Measurements from ENCODE around the gene CD163L1. TPM values are rescaled to one million over a fixed set of nuclear protein-coding genes. Genes with fewer than 3 reads are reported as not detected.

CD163L1 gene
- 10 to 100 TPM in 1 of 4 donors, 1 to 10 TPM in 2, not detected in 1; 1.2 to 16.2 (median 4.3) TPM for polyA plus RNA-seq
- long read RNA-seq, donor 1, full-length matches to known transcripts = 7 of 7 reads
- long read RNA-seq, donor 1, partial matches to known transcripts = 0 of 7 reads
- long read RNA-seq, donor 1, other reads (novel, unspliced or antisense) = 0 of 7 reads
- long read RNA-seq, donor 2 = 0 reads
- long read RNA-seq, donor 3, partial matches to known transcripts = 0 of 3 reads
- long read RNA-seq, donor 3, other reads (novel, unspliced or antisense) = 0 of 3 reads
- long read RNA-seq, donor 4 = 0 reads
- long read RNA-seq, donor 5 = 0 reads
- long read RNA-seq, donor 6 = 0 reads
- long read RNA-seq, donor 7 = 0 reads
- long read RNA-seq, donor 8 = 0 reads
- long read RNA-seq, donor 9 = 0 reads
- long read RNA-seq, donor 10, partial matches to known transcripts = 0 of 2 reads
- long read RNA-seq, donor 10, other reads (novel, unspliced or antisense) = 0 of 2 reads

GRCh38 chr12:7444076-7444475 lies at the start of gene CD163L1:
TSS of gene CD163L1 (minus strand) at chr12:7444153. CDS start at chr12:7444127, 26 bp downstream.
- peaks cover 0 to 10% (median 4%) of the 10 kb centered on the region in 3 donors for H3K27me3 ChIP-seq (ENCODE audit: control insufficient read depth in 3 of 3, insufficient read depth in 3 of 3, low read length in 3 of 3)
- H3K4me3 ChIP-seq (ENCODE audit: low read depth in 1 of 3, low read length in 3 of 3) = no peak within 1 kb of the TSS
- H3K36me3 ChIP-seq (ENCODE audit: control insufficient read depth in 3 of 3, insufficient read depth in 2 of 3, low read depth in 1 of 3, low read length in 3 of 3) = no peaks in the 10 kb centered on the region
- no peaks in the 10 kb centered on the region for H3K4me1 ChIP-seq (ENCODE audit: control insufficient read depth in 3 of 3, insufficient read depth in 2 of 3, low read depth in 1 of 3, low read length in 2 of 3)
- no peak for FAIRE-seq
- H3K27ac ChIP-seq (ENCODE audit: low read depth in 1 of 3, low read length in 2 of 3) = no peak within 1 kb of the TSS
- no peaks in the 10 kb centered on the region for H3K9me3 ChIP-seq (ENCODE audit: control insufficient read depth in 2 of 2, insufficient read depth in 1 of 2, low read depth in 1 of 2, low read length in 1 of 2)
- no peak for DNase-seq
- 13 to 18% (median 14%) methylated on average over 2 of the region's 2 CpGs for WGBS, 3 donors

- H3K27ac ChIP-seq (ENCODE audit: low read depth in 1 of 3, low read length in 2 of 3) = no peak overlapping the region
- DNase-seq (no peak), FAIRE-seq (no peak)
- no peaks in the 10 kb centered on the region for H3K4me1 ChIP-seq (ENCODE audit: control insufficient read depth in 3 of 3, insufficient read depth in 2 of 3, low read depth in 1 of 3, low read length in 2 of 3)
- H3K9me3 ChIP-seq (ENCODE audit: control insufficient read depth in 2 of 2, insufficient read depth in 1 of 2, low read depth in 1 of 2, low read length in 1 of 2) = peaks cover 0 to 2% of the 10 kb centered on the region in 2 donors
- H3K27me3 ChIP-seq (ENCODE audit: control insufficient read depth in 3 of 3, insufficient read depth in 3 of 3, low read length in 3 of 3) = peaks cover 0 to 2% (median 0%) of the 10 kb centered on the region in 3 donors
- no peak overlapping the region for H3K4me3 ChIP-seq (ENCODE audit: low read depth in 1 of 3, low read length in 3 of 3)
- H3K36me3 ChIP-seq (ENCODE audit: control insufficient read depth in 3 of 3, insufficient read depth in 2 of 3, low read depth in 1 of 3, low read length in 3 of 3) = no peaks in the 10 kb centered on the region
- WGBS, 3 donors = 82 to 88% (median 83%) methylated on average over 3 of the region's 3 CpGs
Observed at GRCh38 chr12:7493006-7493405, 49.1 kb upstream of the CD163L1 start.

- no peaks in the 10 kb centered on the region for H3K4me1 ChIP-seq (ENCODE audit: control insufficient read depth in 3 of 3, insufficient read depth in 2 of 3, low read depth in 1 of 3, low read length in 2 of 3)
- WGBS, 3 donors = 57 to 79% (median 67%) methylated on average over 6 of the region's 6 CpGs
- no peaks in the 10 kb centered on the region for H3K9me3 ChIP-seq (ENCODE audit: control insufficient read depth in 2 of 2, insufficient read depth in 1 of 2, low read depth in 1 of 2, low read length in 1 of 2)
- DNase-seq (no peak), FAIRE-seq (no peak)
- peaks cover 0 to 2% (median 0%) of the 10 kb centered on the region in 3 donors for H3K27me3 ChIP-seq (ENCODE audit: control insufficient read depth in 3 of 3, insufficient read depth in 3 of 3, low read length in 3 of 3)
- H3K4me3 ChIP-seq (ENCODE audit: low read depth in 1 of 3, low read length in 3 of 3) = no peak overlapping the region
- H3K27ac ChIP-seq (ENCODE audit: low read depth in 1 of 3, low read length in 2 of 3) = no peak overlapping the region
- no peaks in the 10 kb centered on the region for H3K36me3 ChIP-seq (ENCODE audit: control insufficient read depth in 3 of 3, insufficient read depth in 2 of 3, low read depth in 1 of 3, low read length in 3 of 3)
Observed at GRCh38 chr12:7486512-7486911, 42.6 kb upstream of the CD163L1 start.

- Histone ChIP-seq H3K27me3 (ENCODE audit: control insufficient read depth in 3 of 3, insufficient read depth in 3 of 3, low read length in 3 of 3) (peaks cover 0 to 2% (median 0%) of the 10 kb centered on the region in 3 donors), H3K4me1 (ENCODE audit: control insufficient read depth in 3 of 3, insufficient read depth in 2 of 3, low read depth in 1 of 3, low read length in 2 of 3) (no peaks in the 10 kb centered on the region), H3K4me3 (ENCODE audit: low read depth in 1 of 3, low read length in 3 of 3) (no peak overlapping the region), H3K9me3 (ENCODE audit: control insufficient read depth in 2 of 2, insufficient read depth in 1 of 2, low read depth in 1 of 2, low read length in 1 of 2) (no peaks in the 10 kb centered on the region), H3K36me3 (ENCODE audit: control insufficient read depth in 3 of 3, insufficient read depth in 2 of 3, low read depth in 1 of 3, low read length in 3 of 3) (no peaks in the 10 kb centered on the region), H3K27ac (ENCODE audit: low read depth in 1 of 3, low read length in 2 of 3) (no peak overlapping the region)
- WGBS, 3 donors = 47 to 68% (median 51%) methylated on average over 4 of the region's 4 CpGs
- FAIRE-seq (no peak), DNase-seq (no peak)
Observed at GRCh38 chr12:7485095-7485494, 41.1 kb upstream of the CD163L1 start.

GRCh38 chr12:7483343-7483742 lies 39.4 kb upstream of the CD163L1 start:
- Histone ChIP-seq H3K36me3 (ENCODE audit: control insufficient read depth in 3 of 3, insufficient read depth in 2 of 3, low read depth in 1 of 3, low read length in 3 of 3) (no peaks in the 10 kb centered on the region), H3K27me3 (ENCODE audit: control insufficient read depth in 3 of 3, insufficient read depth in 3 of 3, low read length in 3 of 3) (peaks cover 0 to 2% (median 0%) of the 10 kb centered on the region in 3 donors), H3K4me3 (ENCODE audit: low read depth in 1 of 3, low read length in 3 of 3) (no peak overlapping the region), H3K27ac (ENCODE audit: low read depth in 1 of 3, low read length in 2 of 3) (no peak overlapping the region), H3K4me1 (ENCODE audit: control insufficient read depth in 3 of 3, insufficient read depth in 2 of 3, low read depth in 1 of 3, low read length in 2 of 3) (no peaks in the 10 kb centered on the region), H3K9me3 (ENCODE audit: control insufficient read depth in 2 of 2, insufficient read depth in 1 of 2, low read depth in 1 of 2, low read length in 1 of 2) (no peaks in the 10 kb centered on the region)
- DNase-seq (no peak), FAIRE-seq (no peak)
- 55 to 68% (median 61%) methylated on average over 5 of the region's 5 CpGs for WGBS, 3 donors

- Histone ChIP-seq H3K27ac (ENCODE audit: low read depth in 1 of 3, low read length in 2 of 3) (no peak overlapping the region), H3K27me3 (ENCODE audit: control insufficient read depth in 3 of 3, insufficient read depth in 3 of 3, low read length in 3 of 3) (no peaks in the 10 kb centered on the region), H3K9me3 (ENCODE audit: control insufficient read depth in 2 of 2, insufficient read depth in 1 of 2, low read depth in 1 of 2, low read length in 1 of 2) (no peaks in the 10 kb centered on the region), H3K36me3 (ENCODE audit: control insufficient read depth in 3 of 3, insufficient read depth in 2 of 3, low read depth in 1 of 3, low read length in 3 of 3) (no peaks in the 10 kb centered on the region), H3K4me1 (ENCODE audit: control insufficient read depth in 3 of 3, insufficient read depth in 2 of 3, low read depth in 1 of 3, low read length in 2 of 3) (no peaks in the 10 kb centered on the region), H3K4me3 (ENCODE audit: low read depth in 1 of 3, low read length in 3 of 3) (no peak overlapping the region)
- DNase-seq (no peak), FAIRE-seq (no peak)
- 37 to 62% (median 55%) methylated on average over 1 of the region's 1 CpG for WGBS, 3 donors
Observed at GRCh38 chr12:7479771-7480170, 35.8 kb upstream of the CD163L1 start.

GRCh38 chr12:7472060-7472459 lies 28.1 kb upstream of the CD163L1 start:
- 86 to 89% (median 87%) methylated on average over 6 of the region's 6 CpGs for WGBS, 3 donors
- DNase-seq = no peak

GRCh38 chr12:7460375-7461259 lies 16.7 kb upstream of the CD163L1 start:
- DNase-seq (peak; percentile 35 to 49), FAIRE-seq (no peak)
- no peaks in the 10 kb centered on the region for H3K27me3 ChIP-seq (ENCODE audit: control insufficient read depth in 3 of 3, insufficient read depth in 3 of 3, low read length in 3 of 3)
- H3K9me3 ChIP-seq (ENCODE audit: control insufficient read depth in 2 of 2, insufficient read depth in 1 of 2, low read depth in 1 of 2, low read length in 1 of 2) = no peaks in the 10 kb centered on the region
- H3K4me3 ChIP-seq (ENCODE audit: low read depth in 1 of 3, low read length in 3 of 3) = no peak overlapping the region
- 62 to 69% (median 63%) methylated on average over 7 of the region's 7 CpGs for WGBS, 3 donors
- H3K36me3 ChIP-seq (ENCODE audit: control insufficient read depth in 3 of 3, insufficient read depth in 2 of 3, low read depth in 1 of 3, low read length in 3 of 3) = no peaks in the 10 kb centered on the region
- no peak overlapping the region for H3K27ac ChIP-seq (ENCODE audit: low read depth in 1 of 3, low read length in 2 of 3)
- H3K4me1 ChIP-seq (ENCODE audit: control insufficient read depth in 3 of 3, insufficient read depth in 2 of 3, low read depth in 1 of 3, low read length in 2 of 3) = no peaks in the 10 kb centered on the region

More at GRCh38 chr12:7472060-7472459, 28.1 kb upstream of the CD163L1 start:
- Histone ChIP-seq H3K4me3 (ENCODE audit: low read depth in 1 of 3, low read length in 3 of 3) (no peak overlapping the region), H3K4me1 (ENCODE audit: control insufficient read depth in 3 of 3, insufficient read depth in 2 of 3, low read depth in 1 of 3, low read length in 2 of 3) (no peaks in the 10 kb centered on the region), H3K27ac (ENCODE audit: low read depth in 1 of 3, low read length in 2 of 3) (no peak overlapping the region), H3K36me3 (ENCODE audit: control insufficient read depth in 3 of 3, insufficient read depth in 2 of 3, low read depth in 1 of 3, low read length in 3 of 3) (no peaks in the 10 kb centered on the region), H3K27me3 (ENCODE audit: control insufficient read depth in 3 of 3, insufficient read depth in 3 of 3, low read length in 3 of 3) (no peaks in the 10 kb centered on the region), H3K9me3 (ENCODE audit: control insufficient read depth in 2 of 2, insufficient read depth in 1 of 2, low read depth in 1 of 2, low read length in 1 of 2) (no peaks in the 10 kb centered on the region)
- FAIRE-seq = no peak

Measured in small intestine (tissue), 16 donors.